Measurements from ENCODE around the gene GSN. TPM values are rescaled to one million over a fixed set of nuclear protein-coding genes. Genes with fewer than 3 reads are reported as not detected.
A peak's percentile ranks its signal among the peaks of the same experiment; 100 is the strongest.

The GSN gene
- total and polyA plus RNA-seq, 2 of the 13 experiments (the other 11 are each of a cell fraction or from before 2014, with no cell fraction given), result 294 to 307 TPM

GRCh38 chr9:121299467-121300282, 31.7 kb downstream of the GSN start (continued):
- TF ChIP-seq TEAD3 (CRISPR knock-in tag; optimal IDR thresholded peaks at IDR 0.05; ENCODE audit: borderline replicate concordance), result no peak
- peak; percentile 74; the same call in 1 of the 2 replicates for TF ChIP-seq ZNF800 (CRISPR knock-in tag; IDR thresholded peaks at IDR 0.05)
- no peak for TF ChIP-seq HNRNPL (IDR thresholded peaks at IDR 0.05; ENCODE audit: low read depth, low read length)
- no peak for TF ChIP-seq GTF3A (CRISPR knock-in tag; conservative IDR thresholded peaks at IDR 0.05)
- peak; percentile 43 for TF ChIP-seq ASH2L (IDR thresholded peaks at IDR 0.05; ENCODE audit: insufficient read length, low read depth, low read length)
- no peak for TF ChIP-seq REPIN1 (CRISPR knock-in tag; IDR thresholded peaks at IDR 0.05; ENCODE audit: borderline replicate concordance, low read depth)
- peak; percentile 43; the same call in 1 of the 2 replicates for TF ChIP-seq BHLHE40 (IDR thresholded peaks at IDR 0.05; ENCODE audit: low read length)
- no peak for TF ChIP-seq ARID2 (CRISPR knock-in tag; IDR thresholded peaks at IDR 0.05; ENCODE audit: borderline replicate concordance)
- TF ChIP-seq USF2 (IDR thresholded peaks at IDR 0.05; ENCODE audit: low read depth, low read length), result no peak
- no peak for TF ChIP-seq USF2 (CRISPR knock-in tag; IDR thresholded peaks at IDR 0.05; ENCODE audit: borderline replicate concordance)
- no peak for TF ChIP-seq ELF1 (CRISPR knock-in tag; IDR thresholded peaks at IDR 0.05)
- 0 out of 2 replicates have a peak, but pooled peaks have one; percentile 23 for TF ChIP-seq ZNF850 (CRISPR knock-in tag; conservative IDR thresholded peaks at IDR 0.05)
- TF ChIP-seq TBP (CRISPR knock-in tag; IDR thresholded peaks at IDR 0.05), result no peak
- no peak for TF ChIP-seq ATRX (CRISPR knock-in tag; IDR thresholded peaks at IDR 0.05; ENCODE audit: borderline replicate concordance)
- TF ChIP-seq FUBP1 (CRISPR knock-in tag; IDR thresholded peaks at IDR 0.05; ENCODE audit: borderline replicate concordance), result no peak
- TF ChIP-seq NCOR1 (IDR thresholded peaks at IDR 0.05; ENCODE audit: borderline replicate concordance, low read length), result no peak
- TF ChIP-seq AGO1 (IDR thresholded peaks at IDR 0.05; ENCODE audit: low read depth, low read length, poor library complexity, severe bottlenecking), result peak; percentile 41
- no peak; the same call in 1 of the 2 replicates for TF ChIP-seq ZFP91 (CRISPR knock-in tag; IDR thresholded peaks at IDR 0.05; ENCODE audit: borderline replicate concordance)
- TF ChIP-seq KDM2A (CRISPR knock-in tag; IDR thresholded peaks at IDR 0.05; ENCODE audit: borderline replicate concordance, low read depth), result peak; percentile 64

All from HepG2 (cell line).